GM12873 (cell line): ENCODE results near the gene TMED10.

Experiments used
- CTCF ChIP-seq: IDR thresholded peaks from 2 replicates; pipeline ENCODE4 v1.5.1; 2012; ENCODE audit warnings: low read depth, mild to moderate bottlenecking, moderate library complexity, low read length, control low read depth; ENCODE audit not compliant: insufficient read depth; ENCODE audit errors: missing control alignments

The TMED10 gene

GRCh38 chr14:75084513-75084912, 91.9 kb downstream of the TMED10 start:
- no peak for TF ChIP-seq CTCF

- TF ChIP-seq CTCF, result no peak
Measured at GRCh38 chr14:75083271-75083670, 93.1 kb downstream of the TMED10 start.

GRCh38 chr14:75081660-75082229, 94.7 kb downstream of the TMED10 start:
- TF ChIP-seq CTCF, result no peak
